ENCODE results near the gene MRM1.

Gene MRM1

DNA sequence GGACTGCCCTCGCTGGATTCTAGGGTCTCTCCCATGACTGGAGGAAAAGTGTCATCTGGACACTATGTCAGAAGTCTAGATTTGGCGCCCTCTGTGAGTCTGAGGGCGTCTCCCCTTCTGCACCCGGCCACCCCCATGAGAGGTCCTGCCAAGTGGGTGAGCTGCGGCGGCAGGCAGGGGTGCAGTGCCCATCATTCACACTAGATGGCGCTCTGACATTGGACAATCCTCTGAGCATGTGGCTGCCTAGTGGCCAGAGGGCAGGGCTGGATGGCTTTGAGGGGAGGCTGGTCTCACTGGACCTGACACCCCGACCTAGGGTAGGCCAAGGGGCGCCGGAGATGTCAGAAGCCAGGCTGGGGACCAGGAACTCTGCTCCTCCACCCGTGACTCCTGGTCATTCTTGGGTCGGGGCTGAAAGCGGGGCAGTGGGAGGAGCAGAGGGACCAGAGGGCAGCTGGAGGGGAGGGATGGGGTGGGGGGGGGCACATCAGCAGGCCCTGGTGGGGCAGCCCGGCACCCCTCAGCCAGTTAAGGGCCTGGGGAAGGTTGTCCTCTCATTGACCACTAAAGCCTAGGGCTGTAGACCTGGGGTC is 28.0 kb downstream of the MRM1 start:
- in situ Hi-C loops (cut with MboI; ENCODE audit: low sequenced_read_pairs): no loop called here

DNA sequence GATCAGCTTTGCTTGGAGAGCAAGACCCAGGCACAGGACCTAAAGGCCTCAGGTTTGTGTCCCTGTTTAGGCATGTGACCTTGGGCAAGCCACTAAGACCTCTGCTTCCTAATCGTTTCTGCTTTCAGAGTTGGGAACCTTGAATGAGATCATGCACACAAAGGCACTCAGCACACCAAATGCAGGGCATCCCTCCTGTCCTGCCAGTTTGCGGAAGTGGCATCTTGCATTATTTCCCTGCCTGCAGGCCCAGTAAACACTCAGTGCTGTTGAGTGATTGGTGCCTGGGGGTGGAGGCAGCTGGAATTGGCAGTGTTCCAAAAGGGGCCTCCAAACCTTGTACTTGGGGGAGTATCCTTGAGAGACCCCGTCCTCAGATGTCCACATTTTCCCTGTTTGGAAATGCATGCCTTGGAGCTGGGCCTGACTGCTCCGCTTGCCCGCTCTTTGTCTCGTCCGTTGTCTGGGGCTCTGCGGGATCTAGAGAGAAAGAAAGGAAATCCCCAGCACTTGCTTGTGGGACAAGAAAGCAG is 28.7 kb downstream of the MRM1 start:
- in situ Hi-C loops (cut with MboI; ENCODE audit: low sequenced_read_pairs): no loop called here

GRCh38 chr17:36631022-36631421 is 29.6 kb downstream of the MRM1 start:
- in situ Hi-C loops (cut with MboI; ENCODE audit: low sequenced_read_pairs): no loop called here

DNA sequence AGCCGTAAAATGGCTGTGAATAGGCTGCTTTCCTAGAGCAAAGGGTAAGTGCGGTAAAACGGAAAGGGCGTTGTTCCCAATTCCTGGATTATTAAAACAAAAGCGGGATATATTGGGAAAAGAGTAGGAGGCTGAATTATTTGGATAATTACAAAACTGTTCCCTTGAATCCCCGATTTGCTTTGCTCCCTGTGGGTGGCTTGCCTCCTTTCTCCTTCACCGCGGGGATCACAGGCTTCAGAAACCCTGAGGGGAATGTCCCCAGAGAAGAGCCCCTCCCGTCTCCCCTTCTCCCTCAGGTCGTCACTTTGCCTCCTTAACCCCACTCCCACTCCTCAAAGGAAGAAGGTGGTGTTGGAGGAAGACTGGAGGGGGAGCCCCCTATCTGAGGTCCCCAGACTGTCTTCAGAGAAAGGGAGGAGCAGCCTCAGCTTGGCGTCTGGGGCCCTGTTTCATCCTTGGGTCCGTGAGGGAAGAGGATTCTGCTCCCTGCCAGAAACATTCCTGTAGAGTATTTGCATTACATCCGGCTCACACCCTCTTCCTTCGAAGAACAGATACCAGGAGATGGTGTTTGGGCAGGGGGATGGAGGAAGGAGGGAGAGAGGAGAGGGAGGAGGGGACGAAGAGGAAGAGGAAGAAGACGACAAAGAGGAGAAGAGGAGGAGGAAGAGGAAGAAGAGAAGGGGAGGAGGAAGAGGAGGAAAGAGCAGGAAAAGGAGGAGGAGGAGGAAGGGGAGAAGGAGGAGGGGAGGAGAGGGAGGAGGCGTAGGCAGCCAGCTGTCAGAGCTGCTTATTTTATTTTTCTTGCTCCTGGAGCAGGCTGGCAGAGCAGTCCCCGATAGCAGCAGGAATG is 31.8 kb downstream of the MRM1 start:
- in situ Hi-C loops (cut with MboI; ENCODE audit: low sequenced_read_pairs): no loop called here

DNA sequence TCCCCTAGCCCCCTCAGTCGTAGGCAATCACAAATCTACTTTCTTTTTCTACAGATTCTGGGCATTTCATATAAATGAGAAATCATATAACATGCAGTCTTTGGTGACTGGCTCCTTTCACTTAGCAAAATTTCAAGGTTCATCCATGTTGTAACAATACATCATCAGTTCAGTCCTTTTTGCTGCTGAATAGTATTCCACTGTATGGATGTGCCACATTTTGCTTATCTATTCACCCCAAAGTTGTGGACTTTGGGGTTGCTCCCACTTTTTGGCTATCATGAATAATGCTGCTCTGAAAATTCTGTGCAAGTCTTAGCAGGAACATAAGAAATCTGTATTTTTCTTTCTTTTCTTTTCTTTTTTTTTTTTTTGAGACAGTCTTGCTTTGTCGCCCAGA is 39.0 kb downstream of the MRM1 start:
- in situ Hi-C loops (cut with MboI; ENCODE audit: low sequenced_read_pairs): no loop called here

GRCh38 chr17:36640836-36641235 is 39.5 kb downstream of the MRM1 start:
- in situ Hi-C loops (cut with MboI; ENCODE audit: low sequenced_read_pairs): no loop called here

- in situ Hi-C loops (cut with MboI; ENCODE audit: low sequenced_read_pairs): no loop called here
These were observed 40.0 kb downstream of the MRM1 start for GRCh38 chr17:36641331-36641876.

DNA sequence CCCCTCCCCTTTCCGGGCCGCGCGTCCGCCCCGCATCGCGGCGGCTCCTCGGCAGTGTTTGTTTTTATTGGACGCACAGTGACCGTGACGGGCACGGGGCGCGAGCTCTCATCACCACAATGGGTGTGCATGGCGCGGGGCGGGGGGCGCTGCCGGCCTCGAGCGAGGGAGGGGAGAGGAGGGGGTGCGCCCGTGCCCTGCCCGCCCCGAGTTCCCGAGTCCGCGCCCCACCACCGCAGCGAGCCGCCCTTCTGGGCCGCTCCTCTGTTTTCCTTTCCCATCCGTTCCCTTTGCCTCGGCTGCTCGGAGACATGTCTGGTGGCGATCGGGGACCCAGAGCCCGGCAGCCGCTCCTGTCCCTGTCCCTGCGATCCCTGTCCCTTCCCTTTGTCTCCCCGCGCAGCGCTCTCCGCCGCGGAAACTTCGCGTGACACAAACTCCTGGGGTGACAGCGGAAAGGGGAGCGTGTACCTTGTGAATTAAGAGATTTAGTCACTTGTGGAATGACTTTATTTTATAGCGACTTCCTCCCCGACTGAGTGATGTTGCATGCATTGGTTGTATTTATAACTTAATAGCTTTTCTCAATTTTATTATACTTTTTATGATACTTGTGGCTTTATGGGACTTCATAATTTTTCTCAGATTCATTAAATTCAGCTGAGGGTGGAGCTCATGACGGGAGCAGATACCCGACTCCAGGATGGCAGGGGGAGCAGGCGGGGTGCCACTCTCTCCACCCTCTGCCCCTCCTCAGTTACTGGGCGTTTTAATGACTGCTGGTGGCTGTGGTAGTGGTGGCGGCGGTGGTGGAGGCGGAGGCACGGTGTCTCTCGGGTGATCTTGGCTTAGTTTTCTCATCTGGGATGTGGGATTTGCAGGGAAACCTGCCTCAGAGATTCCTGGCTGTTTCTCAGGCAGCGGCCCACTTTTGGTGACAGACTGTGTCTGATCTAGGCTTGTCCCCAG is 40.8 kb downstream of the MRM1 start:
- in situ Hi-C loops (cut with MboI; ENCODE audit: low sequenced_read_pairs): no loop called here

- in situ Hi-C loops (cut with MboI; ENCODE audit: low sequenced_read_pairs): no loop called here
These were observed 41.8 kb downstream of the MRM1 start for GRCh38 chr17:36643086-36643685.

GRCh38 chr17:36645422-36645821 is 44.0 kb downstream of the MRM1 start:
- in situ Hi-C loops (cut with MboI; ENCODE audit: low sequenced_read_pairs): no loop called here

DNA sequence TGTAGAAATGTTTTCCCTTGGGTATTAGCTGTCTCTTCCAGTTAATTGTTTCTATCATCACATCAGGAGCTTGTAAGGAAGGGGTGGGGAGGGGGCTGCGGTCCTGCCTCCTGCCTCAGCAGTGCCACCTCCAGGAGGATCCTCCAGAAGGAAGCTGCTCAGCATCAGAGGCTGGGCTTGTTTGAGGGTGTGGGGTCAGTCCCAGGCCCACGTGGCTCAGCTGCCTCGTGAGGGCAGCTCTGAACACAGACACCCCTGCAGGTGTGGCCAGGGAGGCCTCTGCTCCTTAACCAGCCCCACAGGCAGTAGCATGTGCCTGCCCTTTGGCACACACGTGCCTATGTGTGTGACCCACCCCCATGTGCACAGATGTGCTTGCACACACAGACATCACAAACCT is 46.3 kb downstream of the MRM1 start:
- in situ Hi-C loops (cut with MboI; ENCODE audit: low sequenced_read_pairs): no loop called here

GRCh38 chr17:36650096-36650775 is 48.9 kb downstream of the MRM1 start:
- in situ Hi-C loops (cut with MboI; ENCODE audit: low sequenced_read_pairs): no loop called here

DNA sequence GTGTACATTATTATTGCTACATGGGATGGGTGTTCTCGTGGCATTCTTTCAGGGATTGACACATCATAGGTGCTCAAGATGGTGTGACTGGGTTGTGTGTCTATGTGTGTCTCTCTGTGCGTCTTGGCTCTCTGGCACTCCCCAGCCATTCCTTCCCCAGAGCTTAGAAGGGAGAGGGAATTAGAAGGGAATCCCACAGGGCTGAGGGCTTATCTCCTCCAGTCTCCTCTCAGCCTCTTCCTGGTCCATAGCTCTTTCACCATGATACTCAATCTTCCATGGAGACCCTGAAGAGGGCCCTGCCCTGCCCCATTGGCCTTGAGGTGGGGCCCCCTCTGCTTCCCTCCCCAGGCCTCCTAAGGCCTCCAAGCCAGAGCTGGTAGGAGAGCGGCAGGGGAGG is 52.0 kb downstream of the MRM1 start:
- in situ Hi-C loops (cut with MboI; ENCODE audit: low sequenced_read_pairs): no loop called here

DNA sequence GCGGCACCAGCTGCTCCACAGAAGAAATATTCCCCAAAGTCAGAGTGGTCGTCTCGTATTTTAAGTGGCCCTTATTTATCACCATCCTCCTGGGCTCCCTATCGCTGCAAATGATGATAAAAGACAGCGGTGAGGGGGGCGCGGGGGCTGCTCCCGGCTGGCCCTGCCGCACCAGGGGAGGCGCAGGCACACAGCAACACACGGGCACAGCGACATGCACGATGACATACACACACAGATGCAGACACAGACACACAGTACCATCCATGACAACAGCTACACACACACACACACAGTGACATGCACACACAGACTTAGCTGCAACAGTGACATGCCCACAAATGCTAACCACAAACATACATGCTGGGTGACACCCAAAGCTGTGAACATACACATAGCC is 52.5 kb downstream of the MRM1 start:
- in situ Hi-C loops (cut with MboI; ENCODE audit: low sequenced_read_pairs): no loop called here

DNA sequence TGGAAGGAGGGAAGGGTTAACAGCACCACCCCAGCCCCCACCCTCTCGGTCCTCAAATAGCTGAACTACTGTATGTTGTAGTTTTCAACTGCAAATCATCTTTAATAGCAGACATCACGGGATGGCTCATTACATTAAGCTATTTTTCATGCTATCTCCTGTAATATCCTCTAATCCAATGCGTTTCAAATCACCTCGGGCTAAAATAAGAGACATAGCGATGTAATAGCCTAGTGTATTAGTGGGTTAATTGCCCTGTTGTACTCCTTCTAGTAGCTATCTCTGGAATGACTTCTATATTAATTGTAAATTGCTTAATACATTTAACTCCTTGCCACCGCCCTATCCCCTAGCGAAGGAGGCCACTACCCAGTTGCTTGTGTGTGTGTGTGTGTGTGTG is 54.3 kb downstream of the MRM1 start:
- in situ Hi-C loops (cut with MboI; ENCODE audit: low sequenced_read_pairs): no loop called here

- in situ Hi-C loops (cut with MboI; ENCODE audit: low sequenced_read_pairs): no loop called here
These were observed 56.0 kb downstream of the MRM1 start for GRCh38 chr17:36657390-36657762.

- in situ Hi-C loops (cut with MboI; ENCODE audit: low sequenced_read_pairs): no loop called here
These were observed 56.5 kb downstream of the MRM1 start for GRCh38 chr17:36657763-36658490.
